ENCODE measurements around the gene RPUSD1.

The RPUSD1 gene

DNA sequence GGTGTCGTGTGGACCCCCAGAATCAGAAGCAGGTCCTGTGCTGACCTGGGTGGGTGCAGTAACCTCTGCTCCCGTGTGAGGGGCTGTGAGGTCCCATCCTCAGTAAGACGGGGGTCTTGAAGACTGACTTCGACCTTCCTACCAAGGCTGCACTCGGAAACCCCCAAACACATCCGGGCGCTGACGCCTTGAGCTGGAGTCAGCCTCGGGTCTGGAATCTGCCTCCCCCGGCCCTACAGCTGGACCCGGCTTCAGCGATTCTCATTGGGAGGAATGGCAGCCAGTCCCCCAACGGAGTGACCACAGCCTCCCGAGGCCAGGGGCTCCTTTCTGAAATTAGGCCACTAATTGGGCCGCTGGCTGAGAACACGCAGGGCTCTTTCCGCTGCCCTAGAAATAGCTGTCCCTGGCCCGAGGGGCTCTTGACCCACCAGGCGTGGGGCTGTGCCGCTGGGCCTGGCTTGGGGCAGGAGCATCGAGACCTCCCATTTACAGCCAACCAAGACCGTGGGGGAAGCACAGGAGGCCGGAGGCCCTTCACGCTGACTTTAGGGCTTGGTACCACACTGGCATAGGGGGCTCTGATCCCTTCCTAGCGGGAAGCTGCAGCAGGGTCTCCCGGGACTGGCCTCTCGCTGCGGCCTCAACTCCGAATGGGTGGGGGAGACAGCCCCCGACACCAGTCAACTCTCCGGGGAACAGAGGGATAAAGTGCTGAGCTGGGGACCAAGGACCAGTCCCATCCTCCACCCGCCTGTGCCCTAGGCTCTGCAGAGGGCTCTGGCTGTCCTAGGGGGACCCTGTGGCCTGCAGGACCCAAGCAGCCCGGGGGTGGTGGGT lies 15.0 kb upstream of the RPUSD1 start:
- TF ChIP-seq, protein P1, sequence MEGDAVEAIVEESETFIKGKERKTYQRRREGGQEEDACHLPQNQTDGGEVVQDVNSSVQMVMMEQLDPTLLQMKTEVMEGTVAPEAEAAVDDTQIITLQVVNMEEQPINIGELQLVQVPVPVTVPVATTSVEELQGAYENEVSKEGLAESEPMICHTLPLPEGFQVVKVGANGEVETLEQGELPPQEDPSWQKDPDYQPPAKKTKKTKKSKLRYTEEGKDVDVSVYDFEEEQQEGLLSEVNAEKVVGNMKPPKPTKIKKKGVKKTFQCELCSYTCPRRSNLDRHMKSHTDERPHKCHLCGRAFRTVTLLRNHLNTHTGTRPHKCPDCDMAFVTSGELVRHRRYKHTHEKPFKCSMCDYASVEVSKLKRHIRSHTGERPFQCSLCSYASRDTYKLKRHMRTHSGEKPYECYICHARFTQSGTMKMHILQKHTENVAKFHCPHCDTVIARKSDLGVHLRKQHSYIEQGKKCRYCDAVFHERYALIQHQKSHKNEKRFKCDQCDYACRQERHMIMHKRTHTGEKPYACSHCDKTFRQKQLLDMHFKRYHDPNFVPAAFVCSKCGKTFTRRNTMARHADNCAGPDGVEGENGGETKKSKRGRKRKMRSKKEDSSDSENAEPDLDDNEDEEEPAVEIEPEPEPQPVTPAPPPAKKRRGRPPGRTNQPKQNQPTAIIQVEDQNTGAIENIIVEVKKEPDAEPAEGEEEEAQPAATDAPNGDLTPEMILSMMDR (IDR thresholded peaks at IDR 0.05), result no peak
- Histone ChIP-seq H3K9me3 (no peaks in the 10 kb centered on the region), H3K4me1 (peaks cover 0 to 12% (median 6%) of the 10 kb centered on the region in 4 donors), H3K36me3 (no peaks in the 10 kb centered on the region), H3K27ac (no peak overlapping the region), H3K27me3 (peaks cover 0 to 57% of the 10 kb centered on the region in 2 donors), H3K4me3 (no peak overlapping the region)
- intact Hi-C loops (cut with DNase I; ENCODE audit: low total_unique reads), result no loop called here
- no peak for DNase-seq

DNA sequence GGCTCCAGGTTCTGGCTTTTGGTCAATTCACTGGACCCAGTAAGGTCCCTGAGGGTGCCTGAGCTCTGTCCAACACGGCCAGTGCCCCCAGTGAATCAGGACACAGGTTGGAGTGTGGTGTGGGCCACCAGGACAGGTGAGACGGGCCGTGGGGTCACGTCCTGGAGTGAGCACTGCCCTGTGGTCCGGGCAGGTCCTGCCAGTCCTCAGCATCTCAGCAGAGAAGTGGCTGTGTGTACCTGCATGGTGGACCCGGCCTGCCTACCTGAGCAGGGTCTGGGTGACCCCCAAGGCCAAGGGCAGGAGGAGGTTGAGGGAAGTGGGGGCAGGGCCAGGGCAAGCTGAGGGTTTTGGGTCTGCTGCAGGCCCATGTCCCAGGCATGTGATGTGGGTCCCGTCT lies 14.3 kb upstream of the RPUSD1 start:
- TF ChIP-seq, protein P1 (IDR thresholded peaks at IDR 0.05), result no peak
- no peak for DNase-seq
- intact Hi-C loops (cut with DNase I; ENCODE audit: low total_unique reads), result no loop called here
- no peaks in the 10 kb centered on the region for H3K9me3 ChIP-seq
- no peak overlapping the region for H3K27ac ChIP-seq
- peaks cover 0 to 9% (median 4%) of the 10 kb centered on the region in 4 donors for H3K4me1 ChIP-seq
- peaks cover 0 to 64% of the 10 kb centered on the region in 2 donors for H3K27me3 ChIP-seq
- no peak overlapping the region for H3K4me3 ChIP-seq
- H3K36me3 ChIP-seq, result no peaks in the 10 kb centered on the region

DNA sequence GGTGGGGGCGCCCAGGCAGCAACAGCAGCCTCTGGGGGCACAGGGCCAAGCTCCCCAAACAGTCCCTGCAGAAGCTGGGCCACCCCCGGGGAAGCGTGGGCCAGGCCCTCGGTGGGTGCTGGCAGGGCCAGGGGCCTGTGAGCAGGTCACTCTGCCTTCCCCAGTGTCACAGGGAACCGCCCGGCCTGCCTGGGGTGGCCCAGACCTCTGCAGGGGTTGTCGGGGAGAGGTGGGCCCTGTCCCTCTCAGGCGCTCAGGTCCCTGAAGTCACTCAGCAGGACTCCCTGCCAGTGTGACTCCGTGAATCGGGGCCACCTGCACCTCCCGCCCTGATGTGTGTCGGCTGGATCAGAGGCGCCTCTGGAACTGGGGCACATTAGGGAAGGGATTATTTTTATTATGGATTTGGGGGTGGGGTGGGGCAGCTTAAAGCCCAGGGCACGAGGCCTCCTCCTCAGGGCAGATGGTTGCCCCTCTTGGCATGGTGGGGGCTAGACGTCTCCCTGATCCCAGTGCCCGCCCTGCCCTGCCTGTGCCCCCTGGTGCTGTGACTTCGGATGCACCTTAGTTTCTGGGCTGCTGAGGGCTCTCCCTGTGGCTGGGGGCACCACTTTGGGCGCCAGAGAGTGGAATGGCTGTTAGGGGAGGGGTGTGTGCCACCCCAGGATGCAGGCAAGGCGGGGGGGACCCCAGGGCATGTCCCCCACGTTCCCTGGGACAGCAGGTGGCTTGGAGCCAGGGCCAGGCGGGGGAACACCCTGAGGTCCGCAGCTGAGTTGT lies 13.6 kb upstream of the RPUSD1 start:
- no peak overlapping the region for H3K4me3 ChIP-seq
- intact Hi-C loops (cut with DNase I; ENCODE audit: low total_unique reads), result no loop called here
- H3K27me3 ChIP-seq, result peaks cover 0 to 71% of the 10 kb centered on the region in 2 donors
- DNase-seq, result no peak
- no peaks in the 10 kb centered on the region for H3K9me3 ChIP-seq
- TF ChIP-seq, protein P1 (IDR thresholded peaks at IDR 0.05), result no peak
- no peak overlapping the region for H3K27ac ChIP-seq
- peaks cover 0 to 7% (median 3%) of the 10 kb centered on the region in 4 donors for H3K4me1 ChIP-seq
- H3K36me3 ChIP-seq, result no peaks in the 10 kb centered on the region

DNA sequence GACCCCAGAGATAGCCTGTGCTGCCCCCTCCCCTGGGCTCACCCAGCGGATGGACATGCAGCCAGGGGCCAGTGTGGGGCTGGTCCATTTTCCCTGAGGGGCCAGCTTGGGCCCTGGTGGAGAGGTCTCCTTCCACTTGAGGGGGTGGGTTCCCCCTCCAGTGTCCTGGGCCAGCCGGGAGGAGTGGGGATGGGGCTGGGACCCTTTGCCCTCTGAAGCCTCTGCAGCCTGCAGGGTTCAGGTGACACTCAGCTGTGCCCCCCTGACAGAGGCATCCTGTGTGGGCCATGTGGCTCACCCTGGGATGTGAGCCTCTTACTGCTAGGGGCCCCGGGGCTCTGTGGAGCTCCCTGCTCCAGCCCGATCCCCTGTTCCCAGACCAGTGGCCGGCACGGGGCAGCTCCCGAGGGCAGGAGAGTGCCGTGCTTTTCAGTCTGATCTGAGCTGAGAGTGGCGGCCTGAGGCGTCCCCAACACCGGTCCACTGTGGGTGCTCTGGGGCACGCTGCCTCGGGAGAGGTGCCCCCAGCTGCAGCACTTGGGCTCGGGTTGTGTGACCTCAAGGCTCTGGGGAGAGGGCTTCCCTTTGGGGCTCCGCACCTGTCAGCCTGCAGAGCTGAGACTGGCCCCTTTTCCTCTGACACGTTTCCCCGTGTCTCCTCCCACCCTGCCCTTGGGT lies 12.8 kb upstream of the RPUSD1 start:
- no peak for DNase-seq
- TF ChIP-seq, protein P1 (IDR thresholded peaks at IDR 0.05), result no peak
- Histone ChIP-seq H3K4me1 (peaks cover 0 to 6% (median 0%) of the 10 kb centered on the region in 4 donors), H3K27ac (no peak overlapping the region), H3K36me3 (no peaks in the 10 kb centered on the region), H3K27me3 (peaks cover 0 to 76% of the 10 kb centered on the region in 2 donors), H3K9me3 (no peaks in the 10 kb centered on the region), H3K4me3 (no peak overlapping the region)
- intact Hi-C loops (cut with DNase I; ENCODE audit: low total_unique reads), result no loop called here

DNA sequence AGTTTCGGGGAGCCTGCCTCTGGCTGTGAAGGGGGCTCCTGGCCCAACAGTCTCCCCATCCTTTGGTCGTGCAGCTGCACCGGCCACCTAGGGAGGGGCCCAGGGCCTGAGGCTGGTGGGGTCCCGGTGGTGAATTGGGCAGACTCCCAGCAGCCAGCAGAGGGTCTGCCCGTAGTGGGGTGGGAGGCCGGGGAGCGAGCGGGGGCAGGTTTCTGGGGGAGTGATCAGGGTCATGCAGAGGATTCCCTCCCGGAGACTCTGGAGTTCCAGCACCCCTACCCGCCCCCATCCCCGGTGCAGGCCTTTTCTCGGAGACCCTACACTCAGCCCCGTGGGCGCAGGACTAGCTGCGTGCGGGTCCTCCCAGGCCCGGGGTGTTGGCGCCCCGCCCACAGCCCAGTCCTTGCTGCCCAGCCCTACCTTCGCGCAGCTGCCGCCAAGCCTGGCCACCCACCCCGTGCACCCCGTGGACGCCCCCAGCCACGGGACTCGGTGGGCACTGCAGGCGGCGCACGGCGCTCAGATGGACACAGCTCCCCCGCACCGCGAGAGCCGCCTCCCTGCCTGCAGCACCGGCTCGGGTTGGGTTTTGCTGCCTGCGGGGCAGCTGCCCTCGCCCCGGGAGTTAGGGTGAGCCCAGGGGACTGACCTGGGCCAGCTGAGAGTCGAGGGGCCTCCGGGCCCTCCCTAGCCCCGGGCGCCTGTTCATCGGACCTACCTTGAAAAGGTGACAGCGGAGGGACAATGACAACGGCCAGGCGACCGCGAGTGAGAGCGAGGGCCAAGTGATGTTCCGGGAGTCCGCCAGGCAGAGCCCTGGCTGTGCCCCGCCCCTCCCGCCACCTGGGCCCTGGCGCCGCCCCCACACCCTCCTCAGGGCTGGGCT lies 12.0 kb upstream of the RPUSD1 start, which contains the start of gene GNG13:
GNG13 (minus strand) TSS at position 787 of the 886 bp plus-strand sequence. CDS start 1,657 bp downstream, outside the sequence.
- Histone ChIP-seq H3K4me1 (peaks cover 0 to 6% (median 0%) of the 10 kb centered on the region in 4 donors), H3K36me3 (no peaks in the 10 kb centered on the region), H3K27ac (no peak within 1 kb of the TSS), H3K4me3 (no peak within 1 kb of the TSS), H3K27me3 (peaks cover 0 to 79% of the 10 kb centered on the region in 2 donors), H3K9me3 (no peaks in the 10 kb centered on the region)
- no peak for DNase-seq
- TF ChIP-seq, protein P1 (IDR thresholded peaks at IDR 0.05), result no peak
- intact Hi-C loops (cut with DNase I; ENCODE audit: low total_unique reads), result no loop called here

Measured in tibial artery (tissue), 4 donors.